HCT116 (cell line): ENCODE results near the gene NAMPT. TPM values are rescaled to one million over a fixed set of nuclear protein-coding genes. Genes with fewer than 3 reads are reported as not detected.

Source experiments
- ATAC-seq: fragments of 200-7000 bp; cut with Tn5 transposase; 2 replicates; pipeline ENCODE4 v1.9.1; 2020; ENCODE audit warnings: mild to moderate bottlenecking, moderate library complexity
- BruUV-seq: library from RNA; stranded (reverse); fragments of 400-500 nt; replicated peaks from 2 replicates; lab custom pipeline; 2021; lab: Mats Ljungman, UMichigan
- CTCF ChIA-PET: fragments of 300-600 bp; sonication (Branson Sonifier 250); formaldehyde crosslinking; loops from one replicate; lab custom pipeline; 2021; ENCODE audit warnings: antibody characterized with exemption; lab: Charles Lee
- POLR2A ChIA-PET: fragments of 300-600, 350-600 bp; sonication (Branson Sonifier 250); formaldehyde crosslinking; loops from one replicate; lab custom pipeline; 2021; ENCODE audit warnings: antibody characterized with exemption; lab: Charles Lee
- RAD21 ChIA-PET, 2 experiments: fragments of 300-600 bp; sonication (Branson Sonifier 250); formaldehyde crosslinking; loops; one replicate each; lab custom pipeline; 2023; ENCODE audit warnings: low total read pairs in 2 of 2; ENCODE audit not compliant: uncharacterized antibody in 2 of 2, unreplicated experiment in 2 of 2, low non-redundant PET in 1 of 2; lab: Charles Lee
- DNase-seq: peaks from one replicate; pipeline ENCODE4 v3.0.0-alpha.2; 2010; ENCODE audit warnings: low read depth, low spot score
- H2AFZ ChIP-seq: fragments of 200-600 bp; shearing (Covaris generic), sonication (generic); 2 replicates; pipeline ENCODE4 v1.6.1; 2017; ENCODE audit warnings: low read depth, mixed run types, mixed read lengths, antibody characterized with exemption, low read length; ENCODE audit not compliant: poor library complexity, severe bottlenecking
- H3K27ac ChIP-seq: 2 replicates; pipeline ENCODE4 v1.5.1; 2012; ENCODE audit warnings: low read depth, low read length
- H3K27me3 ChIP-seq: fragments of 200-600 bp; sonication (generic); 2 replicates; pipeline ENCODE4 v1.6.1; 2016; ENCODE audit warnings: mixed run types, low read length, mixed read lengths; ENCODE audit not compliant: insufficient read depth
- H3K36me3 ChIP-seq, 2 experiments: fragments of 200-500 bp in 1 of 2; fragments of 200-600 bp in 1 of 2; sonication (Bioruptor generic) in 1 of 2; sonication (generic) in 1 of 2; 2 replicates each; pipeline versions ENCODE4 v1.5.1 to v1.6.1; 2014 to 2016; ENCODE audit warnings: low read length in 2 of 2, inconsistent platforms in 1 of 2, mixed read lengths in 1 of 2, mixed run types in 1 of 2; ENCODE audit not compliant: insufficient read depth in 2 of 2, control insufficient read depth in 1 of 2
- H3K4me1 ChIP-seq, 2 experiments: fragments of 200-600 bp in 1 of 2; sonication (generic) in 1 of 2; 2 replicates each; pipeline versions ENCODE4 v1.5.1 to v1.6.1; 2012 to 2017; ENCODE audit warnings: low read length in 2 of 2, inconsistent platforms in 1 of 2, mild to moderate bottlenecking in 1 of 2, mixed read lengths in 1 of 2, mixed run types in 1 of 2, moderate library complexity in 1 of 2; ENCODE audit not compliant: insufficient read depth in 2 of 2, control insufficient read depth in 1 of 2
- H3K4me2 ChIP-seq: fragments of 200-600 bp; sonication (generic); 2 replicates; pipeline ENCODE4 v1.6.1; 2017; ENCODE audit warnings: mixed run types, low read length, mixed read lengths
- H3K4me3 ChIP-seq, 2 experiments: fragments of 200-600 bp in 1 of 2; sonication (generic) in 1 of 2; replicated peaks in 1 of 2; 2 replicates each; pipeline ENCODE4 v1.5.1; 2011 to 2016; ENCODE audit warnings: low read length in 2 of 2, control low read depth in 1 of 2, low read depth in 1 of 2, mild to moderate bottlenecking in 1 of 2, mixed read lengths in 1 of 2, mixed run types in 1 of 2
- H3K79me2 ChIP-seq: fragments of 200-600 bp; sonication (generic); 2 replicates; pipeline ENCODE4 v1.6.1; 2017; ENCODE audit warnings: mild to moderate bottlenecking, mixed run types, low read length, moderate library complexity, mixed read lengths; ENCODE audit not compliant: insufficient read depth
- H3K9ac ChIP-seq: fragments of 200-600 bp; sonication (generic); 2 replicates; pipeline ENCODE4 v1.6.1; 2016; ENCODE audit warnings: low read length, mixed read lengths
- H3K9me2 ChIP-seq: fragments of 200-600 bp; sonication (generic), shearing (Covaris generic); 2 replicates; pipeline ENCODE4 v1.6.1; 2017; ENCODE audit warnings: mixed run types, mild to moderate bottlenecking, moderate library complexity; ENCODE audit not compliant: insufficient read depth
- H3K9me3 ChIP-seq, 2 experiments: fragments of 200-500 bp in 1 of 2; fragments of 200-600 bp in 1 of 2; sonication (Bioruptor generic) in 1 of 2; sonication (generic) in 1 of 2; 2 replicates each; pipeline ENCODE4 v1.6.1; 2014 to 2017; ENCODE audit warnings: low read length in 2 of 2, mixed read lengths in 2 of 2, inconsistent platforms in 1 of 2, low read depth in 1 of 2, mild to moderate bottlenecking in 1 of 2, mixed run types in 1 of 2, moderate library complexity in 1 of 2; ENCODE audit not compliant: control insufficient read depth in 1 of 2, insufficient read depth in 1 of 2
- H4K20me1 ChIP-seq: fragments of 200-600 bp; sonication (generic), shearing (Covaris generic); 2 replicates; pipeline ENCODE4 v1.6.1; 2017; ENCODE audit warnings: mixed run types, mild to moderate bottlenecking, moderate library complexity; ENCODE audit not compliant: insufficient read depth
- ATF3 ChIP-seq: IDR thresholded peaks from 2 replicates; pipeline ENCODE4 v1.6.1; 2012
- CEBPB ChIP-seq: IDR thresholded peaks from 2 replicates; pipeline ENCODE4 v1.6.1; 2012; ENCODE audit warnings: low read depth
- ELF1 ChIP-seq: IDR thresholded peaks from 2 replicates; pipeline ENCODE4 v1.6.1; 2012; ENCODE audit warnings: low read depth, borderline replicate concordance
- JUND ChIP-seq: IDR thresholded peaks from 2 replicates; pipeline ENCODE4 v1.6.1; 2012
- MAX ChIP-seq: IDR thresholded peaks from 2 replicates; pipeline ENCODE4 v1.6.1; 2012
- RAD21 ChIP-seq: IDR thresholded peaks from 2 replicates; pipeline ENCODE4 v1.6.1; 2012; ENCODE audit warnings: low read depth, mild to moderate bottlenecking
- SIN3A ChIP-seq: IDR thresholded peaks from 2 replicates; pipeline ENCODE4 v1.6.1; 2012; ENCODE audit warnings: low read depth
- YY1 ChIP-seq: IDR thresholded peaks from 2 replicates; pipeline ENCODE4 v1.6.1; 2011; ENCODE audit warnings: low read length, low read depth, moderate library complexity, mild to moderate bottlenecking; ENCODE audit not compliant: insufficient replicate concordance; ENCODE audit errors: extremely low read depth
- ZFX ChIP-seq: fragments of 450-650 bp; IDR thresholded peaks from 2 replicates; pipeline ENCODE4 v1.6.1; 2017
- intact Hi-C: fragments of 100-400 bp; cut with micrococcal nuclease; formaldehyde crosslinking; loops from 2 replicates; pipeline ENCODE4 v1.10.0; 2022
- total RNA-seq: library from RNA; stranded (reverse); gene quantifications from one replicate; pipeline ENCODE4 v1.2.1, GENCODE V29; 2021; ENCODE audit not compliant: unreplicated experiment
- TF ChIP-seq, protein P1 (sequence below): IDR thresholded peaks from 2 replicates; pipeline ENCODE4 v1.6.1; 2011; ENCODE audit warnings: mild to moderate bottlenecking, low read length, moderate library complexity; ENCODE audit not compliant: insufficient replicate concordance; ENCODE audit errors: extremely low read depth

NAMPT gene
- total RNA-seq, 1 experiment from 2014 or later = 113 TPM

- no peak overlapping the region for H3K27ac ChIP-seq
- ChIA-PET CTCF (no interaction called here), POLR2A (interaction anchor here (1.0 kb wide), 1 partner anchor 12 kb away, joined by 4 read pairs; the partner anchor contains the start of gene NAMPT), RAD21 (no interaction called here)
- no peak overlapping the region for H3K4me3 ChIP-seq
- BruUV-seq = no TSS peak
- no peaks in the 10 kb centered on the region for H4K20me1 ChIP-seq
- peaks cover 65% of the 10 kb centered on the region for H3K79me2 ChIP-seq
- no peaks in the 10 kb centered on the region for H3K9me3 ChIP-seq
- DNase-seq (no peak), ATAC-seq (no peak)
- no peaks in the 10 kb centered on the region for H3K9me2 ChIP-seq
- H3K4me2 ChIP-seq = no peak overlapping the region
- no peaks in the 10 kb centered on the region for H3K4me1 ChIP-seq
- H3K9ac ChIP-seq = no peak overlapping the region
- H3K36me3 ChIP-seq = peaks cover 42 to 67% of the 10 kb centered on the region in 2 experiments
- no peak for TF ChIP-seq RAD21
- intact Hi-C loops = no loop called here
- no peak overlapping the region for H2AFZ ChIP-seq
- no peaks in the 10 kb centered on the region for H3K27me3 ChIP-seq
Observed at GRCh38 chr7:106273009-106273668, 11.6 kb downstream of the NAMPT start.

DNA sequence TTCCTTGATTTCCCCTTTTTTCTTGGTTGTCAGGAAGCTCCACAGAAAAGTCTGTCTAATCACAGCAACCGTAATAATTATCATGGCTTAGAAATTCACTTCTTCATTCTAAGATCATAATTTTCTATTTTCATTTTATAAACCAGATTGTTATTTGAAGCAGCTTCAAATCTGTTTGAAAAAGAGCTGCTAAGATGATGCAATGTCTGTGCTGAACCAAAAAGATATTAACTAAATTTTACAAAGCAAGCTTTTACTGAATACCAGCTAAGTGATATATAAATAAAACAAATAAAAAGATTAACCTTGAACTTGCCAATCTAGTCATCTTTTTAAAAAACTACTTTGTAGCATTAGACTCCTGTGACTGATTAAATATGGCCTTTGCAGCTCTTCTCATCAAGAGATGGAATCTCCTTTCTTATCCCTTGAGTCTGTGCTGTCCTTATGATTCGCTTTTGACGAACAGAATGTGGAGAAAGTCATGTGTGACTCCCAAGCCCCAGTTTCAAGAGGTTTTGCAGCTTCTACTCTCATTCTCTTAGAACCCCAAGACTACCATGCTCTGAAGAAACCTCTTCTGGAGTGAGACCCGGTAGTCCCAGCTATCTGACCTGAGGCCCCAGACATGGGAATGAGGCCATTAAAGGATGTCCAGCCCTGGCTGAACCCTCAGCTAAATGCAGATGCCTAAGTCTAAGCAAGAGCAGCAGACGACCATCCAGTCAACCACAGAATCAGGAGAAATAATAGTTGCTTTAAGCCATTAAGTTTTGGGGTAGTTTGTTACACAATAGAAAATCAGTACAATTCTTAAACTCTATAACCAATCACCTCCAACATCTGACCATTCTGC lies 14.4 kb downstream of the NAMPT start:
- no peak for DNase-seq
- BruUV-seq = no TSS peak
- ATAC-seq = no peak
- Histone ChIP-seq H3K27me3 (no peaks in the 10 kb centered on the region), H3K4me1 (no peaks in the 10 kb centered on the region), H4K20me1 (no peaks in the 10 kb centered on the region), H3K79me2 (peaks cover 40% of the 10 kb centered on the region), H3K27ac (no peak overlapping the region), H3K4me3 (no peak overlapping the region), H3K36me3 (peaks cover 50 to 59% of the 10 kb centered on the region in 2 experiments), H2AFZ (no peak overlapping the region), H3K9me3 (no peaks in the 10 kb centered on the region), H3K9ac (no peak overlapping the region), H3K9me2 (no peaks in the 10 kb centered on the region), H3K4me2 (no peak overlapping the region)
- POLR2A ChIA-PET = interaction anchor here (1.4 to 1.5 kb wide), 2 partner anchors 11 to 15 kb away, joined by 3 to 4 read pairs; partner anchors contain the start of gene NAMPT
- RAD21 ChIA-PET = no interaction called here
- CTCF ChIA-PET = no interaction called here
- intact Hi-C loops = no loop called here
- TF ChIP-seq MAX (no peak), SIN3A (no peak), JUND (no peak), YY1 (no peak), RAD21 (no peak), ZFX (no peak), ATF3 (no peak), ELF1 (no peak), CEBPB (no peak)
- TF ChIP-seq, protein P1, sequence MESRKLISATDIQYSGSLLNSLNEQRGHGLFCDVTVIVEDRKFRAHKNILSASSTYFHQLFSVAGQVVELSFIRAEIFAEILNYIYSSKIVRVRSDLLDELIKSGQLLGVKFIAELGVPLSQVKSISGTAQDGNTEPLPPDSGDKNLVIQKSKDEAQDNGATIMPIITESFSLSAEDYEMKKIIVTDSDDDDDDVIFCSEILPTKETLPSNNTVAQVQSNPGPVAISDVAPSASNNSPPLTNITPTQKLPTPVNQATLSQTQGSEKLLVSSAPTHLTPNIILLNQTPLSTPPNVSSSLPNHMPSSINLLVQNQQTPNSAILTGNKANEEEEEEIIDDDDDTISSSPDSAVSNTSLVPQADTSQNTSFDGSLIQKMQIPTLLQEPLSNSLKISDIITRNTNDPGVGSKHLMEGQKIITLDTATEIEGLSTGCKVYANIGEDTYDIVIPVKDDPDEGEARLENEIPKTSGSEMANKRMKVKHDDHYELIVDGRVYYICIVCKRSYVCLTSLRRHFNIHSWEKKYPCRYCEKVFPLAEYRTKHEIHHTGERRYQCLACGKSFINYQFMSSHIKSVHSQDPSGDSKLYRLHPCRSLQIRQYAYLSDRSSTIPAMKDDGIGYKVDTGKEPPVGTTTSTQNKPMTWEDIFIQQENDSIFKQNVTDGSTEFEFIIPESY = no peak
